Measurements from ENCODE around the gene CCDC9B.

DNA sequence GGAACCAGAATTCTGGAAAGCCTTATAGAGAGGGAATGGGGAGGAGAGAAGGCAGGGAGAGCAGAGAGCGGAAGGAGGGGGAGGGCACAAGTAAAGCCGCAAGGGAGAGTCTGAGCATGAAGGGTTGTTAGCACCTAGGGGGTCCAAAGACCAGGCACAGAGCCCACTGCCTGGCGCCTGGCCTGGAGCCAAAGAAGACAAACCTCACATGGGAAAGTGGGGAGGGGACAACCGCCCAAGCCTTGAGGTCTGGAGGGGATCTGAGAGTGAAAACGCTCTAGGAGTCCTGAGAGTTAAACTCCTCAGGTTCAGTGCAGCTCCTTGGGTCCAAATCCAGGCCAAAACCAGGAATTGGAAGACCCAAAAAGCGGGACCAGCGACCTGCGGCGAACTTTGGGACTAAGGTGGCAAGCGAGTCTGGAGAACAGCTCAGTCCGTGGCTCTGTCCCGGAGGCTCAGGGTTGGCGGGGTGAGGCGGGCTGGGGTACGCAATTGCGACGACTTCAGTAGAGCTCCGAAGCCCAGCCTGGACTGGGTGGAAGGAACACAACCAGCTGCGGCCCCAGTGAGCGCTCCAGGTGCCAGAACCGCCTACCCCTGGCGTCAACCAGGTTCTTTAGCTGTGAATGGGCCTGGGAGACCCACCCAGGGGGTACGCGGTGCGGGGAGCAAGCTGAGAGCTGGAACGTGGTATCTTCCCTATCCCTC, 18.1 kb downstream of the CCDC9B start:
- TF ChIP-seq, protein P1, sequence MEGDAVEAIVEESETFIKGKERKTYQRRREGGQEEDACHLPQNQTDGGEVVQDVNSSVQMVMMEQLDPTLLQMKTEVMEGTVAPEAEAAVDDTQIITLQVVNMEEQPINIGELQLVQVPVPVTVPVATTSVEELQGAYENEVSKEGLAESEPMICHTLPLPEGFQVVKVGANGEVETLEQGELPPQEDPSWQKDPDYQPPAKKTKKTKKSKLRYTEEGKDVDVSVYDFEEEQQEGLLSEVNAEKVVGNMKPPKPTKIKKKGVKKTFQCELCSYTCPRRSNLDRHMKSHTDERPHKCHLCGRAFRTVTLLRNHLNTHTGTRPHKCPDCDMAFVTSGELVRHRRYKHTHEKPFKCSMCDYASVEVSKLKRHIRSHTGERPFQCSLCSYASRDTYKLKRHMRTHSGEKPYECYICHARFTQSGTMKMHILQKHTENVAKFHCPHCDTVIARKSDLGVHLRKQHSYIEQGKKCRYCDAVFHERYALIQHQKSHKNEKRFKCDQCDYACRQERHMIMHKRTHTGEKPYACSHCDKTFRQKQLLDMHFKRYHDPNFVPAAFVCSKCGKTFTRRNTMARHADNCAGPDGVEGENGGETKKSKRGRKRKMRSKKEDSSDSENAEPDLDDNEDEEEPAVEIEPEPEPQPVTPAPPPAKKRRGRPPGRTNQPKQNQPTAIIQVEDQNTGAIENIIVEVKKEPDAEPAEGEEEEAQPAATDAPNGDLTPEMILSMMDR (conservative IDR thresholded peaks at IDR 0.05; ENCODE audit: low read depth, low read length) = no peak
- no peak for TF ChIP-seq SMC3 (IDR thresholded peaks at IDR 0.05; ENCODE audit: low read depth, low read length)

All from IMR-90 (cell line).